Large intestine (tissue), 12 donors: ENCODE data around the gene KRT85. TPM values are rescaled to one million over a fixed set of nuclear protein-coding genes. Genes with fewer than 3 reads are reported as not detected.
"Not testable (repeated sequence)": the region's sequence is repeated elsewhere in the genome, so short reads cannot be mapped to it uniquely, and the experiment has no call there.

ENCODE experiments used
- DNase-seq, 2 donors: peaks; one replicate each; pipeline versions ENCODE4 v3.0.0 to v3.0.0-alpha.2; 2013
- H3K27ac ChIP-seq: one replicate; pipeline ENCODE4 v1.5.1; 2013; ENCODE audit warnings: low read length
- H3K27me3 ChIP-seq: 2 replicates; pipeline ENCODE4 v1.6.1; 2013; ENCODE audit warnings: low read length; ENCODE audit not compliant: control insufficient read depth, insufficient read depth
- H3K36me3 ChIP-seq: 2 replicates; pipeline ENCODE4 v1.6.1; 2013; ENCODE audit warnings: low read length; ENCODE audit not compliant: control insufficient read depth, insufficient read depth
- H3K4me1 ChIP-seq: one replicate; pipeline ENCODE4 v1.6.1; 2013; ENCODE audit warnings: low read length; ENCODE audit not compliant: control insufficient read depth, insufficient read depth
- H3K4me3 ChIP-seq: one replicate; pipeline ENCODE4 v1.5.1; 2013; ENCODE audit warnings: low read length
- H3K9me3 ChIP-seq: one replicate; pipeline ENCODE4 v1.6.1; 2013; ENCODE audit warnings: mild to moderate bottlenecking, low read depth, low read length, moderate library complexity; ENCODE audit not compliant: control insufficient read depth
- WGBS: methylation state at CpG from one replicate; pipeline ENCODE4 v1.1.5; 2013; ENCODE audit warnings: low lambda C conversion rate; ENCODE audit not compliant: insufficient coverage; 5-methylcytosine and 5-hydroxymethylcytosine counted together
- long read RNA-seq, 11 donors: transcript quantifications; one replicate each; lab custom pipeline, GENCODE V29; 2026
- polyA plus RNA-seq: library from polyadenylated mRNA; unstranded; fragments of 120-200 nt; gene quantifications from one replicate; pipeline ENCODE4 v1.2.1, GENCODE V29; 2013

Gene KRT85
- 0.03 TPM for polyA plus RNA-seq
- long read RNA-seq, donor 1 = 0 reads
- long read RNA-seq, donor 2 = 0 reads
- long read RNA-seq, donor 3 = 0 reads
- long read RNA-seq, donor 4 = 0 reads
- long read RNA-seq, donor 5 = 0 reads
- long read RNA-seq, donor 6 = 0 reads
- long read RNA-seq, donor 7 = 0 reads
- long read RNA-seq, donor 8 = 0 reads
- long read RNA-seq, donor 9 = 0 reads
- long read RNA-seq, donor 10 = 0 reads
- long read RNA-seq, donor 11 = 0 reads

DNA sequence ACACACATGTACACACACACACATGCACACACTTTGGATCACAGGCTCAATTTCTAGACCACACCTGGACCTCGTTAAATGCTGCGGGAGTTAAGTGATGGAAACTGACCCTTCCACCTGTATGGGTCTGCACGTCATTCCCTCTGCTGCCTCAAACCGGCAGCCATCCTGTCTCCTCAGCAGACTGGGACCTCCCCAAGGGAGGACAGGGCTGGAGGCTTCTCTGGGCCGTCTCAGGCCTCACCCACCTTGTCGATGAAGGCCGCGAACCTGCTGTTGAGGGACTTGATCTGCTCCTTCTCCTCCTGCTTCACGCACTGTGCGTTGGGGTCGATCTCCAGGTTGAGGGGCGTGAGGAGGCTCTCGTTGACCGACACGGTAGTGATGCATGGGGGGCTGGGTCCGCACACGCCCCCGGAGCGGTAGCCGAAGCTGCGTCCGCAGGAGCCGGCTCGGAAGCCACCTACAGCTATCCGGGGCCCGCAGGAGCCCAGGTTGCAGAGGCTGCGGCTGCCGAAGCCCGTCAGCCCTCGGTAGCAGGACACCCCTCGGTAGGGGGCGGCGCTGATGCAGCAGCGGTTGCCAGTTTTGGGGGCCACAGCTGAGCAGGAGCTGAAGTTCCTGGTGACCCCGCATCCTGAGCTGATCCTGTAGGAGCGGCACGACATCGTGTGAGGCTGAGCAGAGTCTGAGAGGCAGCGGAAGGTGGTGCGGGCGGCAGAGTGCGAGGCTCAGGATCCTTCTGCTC lies at the start of gene KRT85:
Gene KRT85, minus strand, starts transcription at position 744 of the 748 bp plus-strand sequence. Its CDS starts 76 bp downstream, at position 668.
- no peaks in the 10 kb centered on the region for H3K4me1 ChIP-seq
- no peak within 1 kb of the TSS for H3K4me3 ChIP-seq
- no peaks in the 10 kb centered on the region for H3K9me3 ChIP-seq
- peaks cover 24% of the 10 kb centered on the region for H3K27me3 ChIP-seq
- no peaks in the 10 kb centered on the region for H3K36me3 ChIP-seq
- no peak within 1 kb of the TSS for H3K27ac ChIP-seq
- WGBS = no CpG with 5 or more reads among the region's 42 CpGs
- no peak for DNase-seq

DNA sequence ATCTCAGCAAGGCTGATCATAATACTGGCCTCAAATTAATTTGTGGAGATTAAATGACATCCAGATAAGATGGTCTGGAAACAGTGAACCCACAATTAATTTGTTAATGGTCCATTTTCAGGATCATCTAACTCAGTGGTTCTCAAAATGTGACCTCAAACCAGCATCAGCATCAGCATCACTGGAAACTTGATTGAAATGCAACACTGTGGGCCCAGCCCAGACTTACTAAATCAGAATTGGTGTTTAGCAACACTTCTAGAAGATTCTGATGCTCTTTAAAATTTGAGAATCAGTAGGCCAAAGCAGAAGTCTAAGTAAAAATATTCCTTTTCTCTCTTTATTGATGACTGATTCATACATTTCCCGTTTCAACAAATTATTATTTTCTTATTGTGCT lies 49.5 kb upstream of the KRT85 start:
- Histone ChIP-seq H3K36me3 (no peaks in the 10 kb centered on the region), H3K4me3 (no peak overlapping the region), H3K27ac (no peak overlapping the region), H3K4me1 (no peaks in the 10 kb centered on the region), H3K9me3 (no peaks in the 10 kb centered on the region), H3K27me3 (peaks cover 5% of the 10 kb centered on the region)
- DNase-seq = no peak
- whole genome bisulfite sequencing = 100% methylated on average over 1 of the region's 1 CpG

DNA sequence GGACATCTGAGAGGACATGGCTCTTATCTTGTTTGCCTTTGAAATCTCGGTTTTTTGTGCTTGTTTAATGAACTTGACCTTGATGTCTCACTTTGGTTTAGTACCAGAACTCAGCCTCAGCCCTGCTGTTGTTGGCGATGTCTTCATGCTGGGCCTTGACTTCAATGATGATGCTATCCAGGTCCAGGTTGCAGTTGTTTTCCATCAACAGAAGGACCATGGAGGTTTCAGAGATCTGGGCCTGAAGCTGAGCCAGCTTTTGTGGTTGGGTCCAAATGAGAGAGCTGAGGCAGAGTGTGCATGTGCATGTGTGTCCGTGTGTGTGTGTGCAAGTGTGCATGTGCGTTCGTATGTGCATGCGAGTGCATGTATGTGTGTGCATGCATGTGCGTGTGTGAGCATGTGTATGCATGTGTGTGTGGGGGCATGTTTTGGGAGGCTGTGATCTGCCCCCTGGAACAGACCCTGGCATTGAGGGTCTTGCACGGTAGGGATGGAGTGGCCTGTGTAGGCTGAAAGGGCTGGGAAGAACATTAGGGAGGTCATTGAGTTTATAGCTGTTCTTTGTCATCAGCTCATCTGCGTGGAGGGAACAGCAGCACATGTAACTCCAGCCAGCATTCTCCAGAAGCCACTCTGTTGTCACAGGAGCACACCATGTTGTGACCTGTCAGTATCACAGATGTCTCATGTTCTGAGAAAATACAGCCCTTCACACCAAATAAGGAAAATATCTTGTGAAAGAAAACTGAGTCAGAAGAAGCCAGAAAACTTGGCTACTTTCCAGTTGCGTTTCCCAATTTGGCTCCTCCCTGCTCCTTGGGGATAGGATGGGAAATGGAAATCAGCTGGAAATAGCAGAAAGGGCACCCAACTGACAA lies 48.8 kb upstream of the KRT85 start:
- Histone ChIP-seq H3K9me3 (no peaks in the 10 kb centered on the region), H3K27ac (no peak overlapping the region), H3K36me3 (no peaks in the 10 kb centered on the region), H3K4me3 (no peak overlapping the region), H3K27me3 (peaks cover 2% of the 10 kb centered on the region), H3K4me1 (no peaks in the 10 kb centered on the region)
- DNase-seq = peak in 1 of 2 donors; percentile 18
- no CpG with 5 or more reads among the region's 10 CpGs for WGBS

DNA sequence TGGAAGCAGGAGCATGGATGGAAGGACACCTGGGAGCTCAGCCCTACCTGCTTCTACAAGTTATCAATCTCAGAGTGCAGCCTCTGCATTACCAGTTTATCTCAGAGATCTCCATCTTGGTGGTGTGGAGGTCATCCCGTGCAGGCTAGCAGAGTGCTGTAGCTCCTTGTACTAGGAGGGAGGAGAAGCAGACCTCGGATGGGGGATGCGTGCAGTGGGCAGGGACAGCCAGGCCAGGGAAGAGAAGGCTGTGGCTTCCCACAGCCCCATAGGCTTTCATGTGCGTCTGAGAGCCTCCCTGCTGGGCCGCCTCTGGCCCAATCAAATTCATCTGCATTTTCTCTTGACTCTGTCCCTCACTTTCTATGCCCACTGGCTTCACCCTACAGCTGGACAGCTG lies 47.7 kb upstream of the KRT85 start:
- no CpG with 5 or more reads among the region's 5 CpGs for WGBS
- DNase-seq = no peak
- H3K27ac ChIP-seq = no peak overlapping the region
- H3K9me3 ChIP-seq = no peaks in the 10 kb centered on the region
- H3K36me3 ChIP-seq = no peaks in the 10 kb centered on the region
- peaks cover 2% of the 10 kb centered on the region for H3K27me3 ChIP-seq
- H3K4me3 ChIP-seq = no peak overlapping the region
- no peaks in the 10 kb centered on the region for H3K4me1 ChIP-seq

DNA sequence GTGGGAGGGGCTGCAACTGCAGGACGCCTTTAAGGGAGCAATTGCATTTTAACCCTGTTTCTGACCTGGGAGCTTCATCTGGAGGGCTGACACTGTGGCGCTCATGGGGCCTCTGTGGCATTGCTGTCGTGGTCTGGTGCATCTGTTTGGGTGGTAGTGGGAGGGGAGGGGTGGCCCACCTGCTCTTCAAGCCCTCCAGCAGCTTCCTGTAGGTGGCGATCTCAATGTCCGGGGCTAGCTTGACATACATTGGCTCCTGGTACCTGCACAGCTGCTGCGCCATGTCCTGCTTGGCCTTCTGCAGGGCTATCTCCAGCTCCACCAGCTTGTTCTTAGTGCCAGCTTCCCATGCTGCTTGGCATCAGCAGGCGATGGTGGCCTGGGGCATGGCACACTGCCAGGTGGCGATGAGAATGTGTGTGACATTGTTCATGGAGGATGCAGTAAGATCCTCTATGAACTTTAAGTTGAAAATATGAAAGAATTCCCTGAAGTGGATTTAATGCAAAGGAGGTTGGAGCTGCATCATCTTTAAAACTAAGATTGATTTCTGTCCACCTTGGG lies 46.6 kb upstream of the KRT85 start:
- H3K9me3 ChIP-seq = no peaks in the 10 kb centered on the region
- no peaks in the 10 kb centered on the region for H3K36me3 ChIP-seq
- no peak for DNase-seq
- H3K27ac ChIP-seq = no peak overlapping the region
- no peaks in the 10 kb centered on the region for H3K4me1 ChIP-seq
- no CpG with 5 or more reads among the region's 8 CpGs for whole genome bisulfite sequencing
- H3K27me3 ChIP-seq = peaks cover 2% of the 10 kb centered on the region
- no peak overlapping the region for H3K4me3 ChIP-seq

DNA sequence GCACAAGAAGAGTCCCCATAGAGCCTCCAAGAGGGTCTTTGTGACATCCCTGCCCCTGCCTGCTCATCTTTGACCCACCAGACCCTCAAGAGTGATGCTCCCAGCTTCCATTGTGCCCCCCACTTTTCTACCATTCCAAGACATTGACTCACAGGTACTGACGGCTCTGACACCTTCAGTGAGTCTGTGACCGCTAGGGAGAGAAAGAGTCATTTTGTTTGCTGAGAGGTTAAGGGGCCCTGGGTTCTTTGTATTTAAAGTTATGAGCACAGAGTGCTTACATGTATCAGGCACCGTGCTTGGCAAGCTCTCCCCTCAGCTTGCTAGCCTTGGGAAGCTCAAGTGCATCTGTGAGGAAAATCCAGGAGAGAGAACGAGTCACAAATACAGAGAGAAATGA lies 45.9 kb upstream of the KRT85 start:
- no peaks in the 10 kb centered on the region for H3K36me3 ChIP-seq
- no peaks in the 10 kb centered on the region for H3K9me3 ChIP-seq
- H3K4me1 ChIP-seq = no peaks in the 10 kb centered on the region
- H3K27ac ChIP-seq = no peak overlapping the region
- DNase-seq = no peak
- H3K27me3 ChIP-seq = peaks cover 2% of the 10 kb centered on the region
- H3K4me3 ChIP-seq = no peak overlapping the region
- WGBS = no CpG with 5 or more reads among the region's 4 CpGs

DNA sequence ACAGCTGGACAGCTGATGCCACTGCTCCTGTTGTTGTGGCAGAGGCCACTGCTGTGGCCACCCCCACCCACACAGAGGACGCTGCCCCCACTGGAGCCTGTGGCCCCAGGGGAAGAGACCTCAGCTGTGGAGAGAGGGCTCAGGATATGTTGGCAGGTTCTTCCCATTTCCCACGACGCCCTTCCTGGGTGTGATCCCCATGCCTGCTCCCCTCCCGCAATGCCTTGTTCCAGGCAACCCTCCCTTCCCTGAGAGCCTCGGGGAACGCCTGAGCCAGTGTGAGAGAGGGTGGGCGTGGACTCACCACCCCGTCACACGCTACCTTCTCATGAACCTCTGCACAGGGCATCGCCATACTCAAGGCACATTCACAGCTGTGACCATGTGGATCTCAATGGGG lies 44.5 kb upstream of the KRT85 start:
- no peak overlapping the region for H3K27ac ChIP-seq
- no peaks in the 10 kb centered on the region for H3K36me3 ChIP-seq
- H3K27me3 ChIP-seq = peaks cover 2% of the 10 kb centered on the region
- WGBS = no CpG with 5 or more reads among the region's 10 CpGs
- DNase-seq = no peak
- no peaks in the 10 kb centered on the region for H3K4me1 ChIP-seq
- no peaks in the 10 kb centered on the region for H3K9me3 ChIP-seq
- no peak overlapping the region for H3K4me3 ChIP-seq

DNA sequence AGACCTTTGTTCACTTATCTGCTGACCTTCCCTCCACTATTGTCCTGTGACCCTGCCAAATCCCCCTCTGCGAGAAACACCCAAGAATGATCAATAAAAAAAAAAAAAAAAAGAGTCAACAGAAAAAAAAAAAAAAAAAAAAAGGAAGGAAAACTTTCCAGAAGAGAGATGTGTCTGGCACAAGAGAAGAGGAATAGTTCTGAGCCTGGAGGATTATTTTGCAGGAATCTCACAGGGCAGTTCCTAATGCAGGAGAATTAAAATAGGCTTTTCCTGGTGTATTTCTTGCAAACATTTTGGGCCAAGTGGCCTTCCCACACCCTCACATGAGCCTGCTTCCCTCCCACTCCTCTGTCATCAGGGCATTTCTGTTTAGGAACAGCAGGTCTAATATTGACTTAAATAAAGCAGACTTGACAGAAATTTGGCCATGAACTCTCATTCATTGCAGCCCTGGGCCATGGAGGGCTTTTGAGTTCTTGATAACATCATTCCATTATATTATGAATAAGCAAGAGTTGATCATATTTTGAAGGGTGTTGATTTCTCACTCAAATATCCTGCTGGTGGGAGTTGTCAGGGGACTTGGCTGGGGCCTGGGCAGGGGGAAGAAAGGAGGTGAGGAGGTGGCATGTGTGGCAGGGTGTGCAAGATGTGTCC lies 43.4 kb upstream of the KRT85 start:
- WGBS = no CpG with 5 or more reads among the region's 1 CpG

DNA sequence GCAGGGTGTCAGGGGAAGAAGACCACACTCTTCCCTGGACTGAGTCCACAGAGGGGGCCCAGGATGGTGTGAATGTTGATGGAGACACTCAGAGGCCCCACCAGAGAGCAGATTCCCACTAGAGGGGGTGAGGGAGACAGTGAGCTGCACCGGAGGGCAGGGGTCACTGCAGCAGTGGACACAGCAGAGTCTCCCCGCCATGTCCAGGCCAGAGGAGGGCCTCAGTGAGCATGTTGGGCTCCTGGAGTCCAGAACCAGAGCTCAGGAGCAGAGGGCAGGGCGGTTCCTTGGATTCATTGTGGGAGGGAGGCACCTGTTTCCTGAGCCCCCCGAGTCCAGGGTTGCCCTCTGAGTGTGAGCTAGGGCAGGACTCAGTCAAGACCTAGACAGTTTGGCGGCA lies 40.6 kb upstream of the KRT85 start:
- H3K27me3 ChIP-seq = peaks cover 5% of the 10 kb centered on the region
- DNase-seq = no peak
- H3K4me3 ChIP-seq = no peak overlapping the region
- H3K36me3 ChIP-seq = no peaks in the 10 kb centered on the region
- WGBS = no CpG with 5 or more reads among the region's 5 CpGs
- no peak overlapping the region for H3K27ac ChIP-seq
- H3K4me1 ChIP-seq = no peaks in the 10 kb centered on the region
- no peaks in the 10 kb centered on the region for H3K9me3 ChIP-seq

More for the DNA sequence above, 43.4 kb upstream of the KRT85 start:
- H3K36me3 ChIP-seq, H3K4me1 ChIP-seq, H3K27ac ChIP-seq, H3K4me3 ChIP-seq, DNase-seq, H3K9me3 ChIP-seq, H3K27me3 ChIP-seq: not testable (repeated sequence)

DNA sequence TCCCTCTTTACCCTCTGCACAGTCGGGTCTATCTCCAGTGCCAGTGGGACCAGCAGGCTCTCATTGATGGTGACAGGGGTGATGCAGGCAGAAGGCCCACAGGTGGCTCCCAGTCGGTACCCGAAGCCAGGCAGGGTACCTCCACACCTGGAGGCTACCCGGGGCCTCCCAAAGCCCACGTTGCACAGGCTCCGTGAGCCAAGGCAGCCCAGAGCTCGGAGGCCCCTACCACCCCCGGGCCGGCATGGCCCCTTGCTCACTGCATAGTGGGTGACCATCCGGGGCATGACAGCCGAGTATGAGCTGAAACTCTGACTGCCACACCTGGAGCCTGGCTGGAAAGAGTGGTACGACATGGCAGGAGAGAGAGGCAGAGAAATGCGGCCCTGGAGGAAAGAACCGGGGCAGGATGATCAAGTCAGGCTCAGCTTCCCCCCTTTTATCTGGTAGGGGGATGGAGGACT lies 38.7 kb upstream of the KRT85 start, which contains the start of gene KRT82:
Gene KRT82, minus strand, starts transcription at position 414 of the 464 bp plus-strand sequence. Its CDS starts 58 bp downstream, at position 356.
- Histone ChIP-seq H3K36me3 (no peaks in the 10 kb centered on the region), H3K27me3 (peaks cover 3% of the 10 kb centered on the region), H3K4me1 (no peaks in the 10 kb centered on the region), H3K4me3 (no peak within 1 kb of the TSS), H3K27ac (no peak within 1 kb of the TSS), H3K9me3 (no peaks in the 10 kb centered on the region)
- DNase-seq = no peak
- no CpG with 5 or more reads among the region's 14 CpGs for WGBS
